Activated naive CD8-positive, alpha-beta T cell (primary cell): ENCODE measurements around the gene MS4A18.

Experiments used
- H3K27ac Mint-ChIP-seq: one replicate; pipeline ENCODE4 v1.8.0; 2021; ENCODE audit warnings: mixed read lengths
- H3K27me3 Mint-ChIP-seq: one replicate; pipeline ENCODE4 v1.8.0; 2021; ENCODE audit warnings: mixed read lengths
- H3K36me3 Mint-ChIP-seq: one replicate; pipeline ENCODE4 v1.8.0; 2021; ENCODE audit warnings: mixed read lengths
- H3K4me1 Mint-ChIP-seq: one replicate; pipeline ENCODE4 v1.8.0; 2021; ENCODE audit warnings: low read depth, mixed read lengths
- H3K4me3 Mint-ChIP-seq: one replicate; pipeline ENCODE4 v1.8.0; 2021; ENCODE audit warnings: mild to moderate bottlenecking, mixed read lengths
- H3K9me3 Mint-ChIP-seq: one replicate; pipeline ENCODE4 v1.8.0; 2021; ENCODE audit warnings: low read depth, mixed read lengths

Gene MS4A18

DNA sequence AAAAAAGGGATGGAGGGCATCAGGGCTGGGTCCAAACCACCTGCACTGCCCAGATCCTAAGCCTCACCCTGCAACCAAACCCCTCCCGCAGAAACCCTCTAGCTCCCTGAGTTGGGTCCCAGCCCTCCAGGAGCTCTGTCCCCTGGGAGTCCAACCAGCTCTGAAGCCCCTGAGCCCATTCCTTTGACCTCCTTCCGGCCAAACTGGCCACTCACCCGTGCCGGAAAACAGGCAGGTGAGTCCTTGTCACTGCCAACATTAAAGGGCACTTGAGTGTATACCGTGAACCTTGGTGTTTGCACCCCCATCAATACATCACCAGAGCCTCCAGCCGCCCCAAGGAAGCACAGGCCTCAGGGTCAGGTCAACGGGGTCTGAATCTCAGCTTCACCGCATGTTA is 43.7 kb downstream of the MS4A18 start:
- H3K27me3 Mint-ChIP-seq, result peaks cover 13% of the 10 kb centered on the region
- no peaks in the 10 kb centered on the region for H3K9me3 Mint-ChIP-seq
- H3K4me3 Mint-ChIP-seq, result no peak overlapping the region
- H3K4me1 Mint-ChIP-seq, result peaks cover 1% of the 10 kb centered on the region
- no peak overlapping the region for H3K27ac Mint-ChIP-seq
- H3K36me3 Mint-ChIP-seq, result peaks cover 3% of the 10 kb centered on the region

DNA sequence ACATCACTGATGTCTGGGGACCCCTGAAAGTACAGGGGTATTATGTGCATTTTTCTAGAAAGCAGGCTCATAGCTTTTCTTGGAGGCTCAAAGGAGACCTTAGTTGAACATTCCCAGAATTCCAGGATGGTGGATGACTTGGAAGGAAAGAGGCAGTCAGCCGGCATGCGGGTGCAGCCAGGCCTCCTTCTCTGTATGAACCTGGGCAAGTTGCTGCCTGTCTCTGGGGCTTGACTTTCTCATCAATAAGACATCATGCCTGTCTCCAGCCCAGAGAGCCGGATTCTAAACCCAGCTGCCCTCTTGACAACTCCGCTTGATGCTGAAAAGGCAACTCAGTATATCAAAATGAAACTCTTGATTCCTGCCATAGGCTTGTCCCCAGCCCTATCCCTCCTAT is 44.8 kb downstream of the MS4A18 start:
- H3K27me3 Mint-ChIP-seq, result peaks cover 13% of the 10 kb centered on the region
- no peak overlapping the region for H3K4me3 Mint-ChIP-seq
- no peaks in the 10 kb centered on the region for H3K9me3 Mint-ChIP-seq
- H3K4me1 Mint-ChIP-seq, result peaks cover 1% of the 10 kb centered on the region
- H3K27ac Mint-ChIP-seq, result no peak overlapping the region
- no peaks in the 10 kb centered on the region for H3K36me3 Mint-ChIP-seq

DNA sequence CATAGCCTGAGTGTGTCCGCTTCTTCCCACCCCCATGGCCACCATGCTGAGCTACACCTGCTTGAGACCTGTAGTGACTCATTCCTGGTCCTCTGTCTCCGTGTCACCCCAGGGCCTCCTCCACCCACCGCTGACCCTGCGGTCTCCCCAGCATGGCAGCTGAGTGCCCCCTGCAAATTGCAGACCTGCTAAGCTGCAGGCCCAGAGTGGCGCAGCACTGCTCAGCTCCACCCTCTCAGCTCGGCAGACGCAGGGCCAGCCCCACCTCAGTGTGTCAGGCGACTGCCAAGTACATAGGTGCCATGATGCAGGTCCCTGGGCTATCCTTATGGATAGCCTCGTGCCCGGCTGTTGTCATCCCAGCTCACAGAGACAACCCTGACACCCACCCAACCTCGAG is 45.3 kb downstream of the MS4A18 start:
- Mint-ChIP-seq H3K9me3 (no peaks in the 10 kb centered on the region), H3K27me3 (peaks cover 13% of the 10 kb centered on the region), H3K27ac (no peak overlapping the region), H3K4me1 (peaks cover 3% of the 10 kb centered on the region), H3K36me3 (no peaks in the 10 kb centered on the region), H3K4me3 (no peak overlapping the region)

DNA sequence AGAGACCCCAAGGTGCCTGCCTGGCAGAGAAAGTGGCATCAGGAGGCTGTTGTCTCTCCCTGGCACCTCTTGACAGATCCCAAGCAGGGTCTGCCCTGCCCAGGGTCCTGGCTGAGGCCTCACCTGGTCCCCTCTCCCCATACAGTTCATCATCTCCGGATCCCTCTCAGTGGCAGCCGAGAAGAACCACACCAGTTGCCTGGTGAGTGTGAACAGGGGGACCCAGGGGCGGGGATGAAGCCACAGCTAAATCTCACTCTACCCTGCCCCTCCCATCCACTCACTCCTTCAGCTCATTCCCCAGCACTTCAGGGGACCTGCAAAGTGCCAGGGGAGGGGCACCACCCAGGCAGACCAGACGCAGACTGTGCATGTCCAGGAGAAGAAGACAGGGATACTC is 46.6 kb downstream of the MS4A18 start:
- peaks cover 7% of the 10 kb centered on the region for H3K4me1 Mint-ChIP-seq
- H3K27ac Mint-ChIP-seq, result no peak overlapping the region
- H3K36me3 Mint-ChIP-seq, result no peaks in the 10 kb centered on the region
- H3K27me3 Mint-ChIP-seq, result peaks cover 9% of the 10 kb centered on the region
- H3K4me3 Mint-ChIP-seq, result no peak overlapping the region
- H3K9me3 Mint-ChIP-seq, result no peaks in the 10 kb centered on the region

DNA sequence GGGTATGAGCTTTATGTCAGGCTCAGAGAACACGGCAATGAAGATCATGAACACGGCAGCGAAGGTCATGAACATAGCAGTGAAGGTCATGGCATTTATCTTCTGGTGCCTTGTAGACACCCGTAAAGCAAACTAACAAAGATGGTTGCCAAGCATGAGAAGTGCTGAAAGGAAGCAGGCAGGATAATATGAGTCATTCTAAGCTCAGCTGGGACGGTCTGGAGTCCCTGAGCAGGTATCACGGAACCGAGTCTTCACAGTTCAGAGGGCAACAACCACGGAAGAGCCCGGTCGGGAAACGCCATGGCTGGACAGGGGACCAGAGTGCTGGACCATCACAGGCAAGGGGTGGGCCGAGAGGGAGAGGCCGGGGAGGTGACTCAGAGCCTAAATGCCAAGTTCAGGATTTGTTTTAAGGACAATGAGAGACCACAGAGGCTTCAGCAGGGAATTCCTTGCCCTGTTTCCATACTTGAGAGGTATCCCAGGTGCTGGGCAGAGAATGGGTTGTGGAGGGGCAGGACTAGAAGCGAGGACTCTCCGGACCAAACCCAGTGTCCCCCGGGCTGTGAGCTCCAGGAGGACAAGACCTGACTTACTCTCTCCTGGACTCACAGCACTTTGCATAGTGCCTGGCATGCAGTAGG is 47.5 kb downstream of the MS4A18 start:
- H3K36me3 Mint-ChIP-seq, result no peaks in the 10 kb centered on the region
- peaks cover 4% of the 10 kb centered on the region for H3K27me3 Mint-ChIP-seq
- H3K27ac Mint-ChIP-seq, result no peak overlapping the region
- H3K4me1 Mint-ChIP-seq, result peaks cover 6% of the 10 kb centered on the region
- no peaks in the 10 kb centered on the region for H3K9me3 Mint-ChIP-seq
- H3K4me3 Mint-ChIP-seq, result no peak overlapping the region

DNA sequence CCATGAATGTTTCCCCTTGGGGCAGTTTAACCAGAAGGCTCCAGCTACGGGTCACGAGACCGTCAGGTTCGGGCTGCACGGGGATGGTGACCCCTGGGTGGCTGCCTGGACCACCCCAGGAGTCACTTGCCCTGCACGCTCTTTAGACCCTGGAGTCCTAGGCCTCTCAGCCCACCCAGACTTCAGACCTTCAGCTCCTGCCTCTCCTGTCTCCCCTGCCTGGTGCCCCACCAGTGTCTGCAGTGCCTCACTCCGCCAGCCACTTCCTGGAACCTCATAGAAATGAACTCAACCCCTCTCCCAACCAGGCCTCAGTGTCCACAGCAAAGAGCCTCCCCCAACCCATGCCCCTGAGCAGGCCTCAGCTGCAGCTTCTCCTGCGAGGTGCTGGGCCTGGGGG is 48.1 kb downstream of the MS4A18 start:
- H3K4me3 Mint-ChIP-seq, result no peak overlapping the region
- H3K27me3 Mint-ChIP-seq, result peaks cover 2% of the 10 kb centered on the region
- no peak overlapping the region for H3K27ac Mint-ChIP-seq
- no peaks in the 10 kb centered on the region for H3K9me3 Mint-ChIP-seq
- no peaks in the 10 kb centered on the region for H3K36me3 Mint-ChIP-seq
- H3K4me1 Mint-ChIP-seq, result peaks cover 6% of the 10 kb centered on the region

DNA sequence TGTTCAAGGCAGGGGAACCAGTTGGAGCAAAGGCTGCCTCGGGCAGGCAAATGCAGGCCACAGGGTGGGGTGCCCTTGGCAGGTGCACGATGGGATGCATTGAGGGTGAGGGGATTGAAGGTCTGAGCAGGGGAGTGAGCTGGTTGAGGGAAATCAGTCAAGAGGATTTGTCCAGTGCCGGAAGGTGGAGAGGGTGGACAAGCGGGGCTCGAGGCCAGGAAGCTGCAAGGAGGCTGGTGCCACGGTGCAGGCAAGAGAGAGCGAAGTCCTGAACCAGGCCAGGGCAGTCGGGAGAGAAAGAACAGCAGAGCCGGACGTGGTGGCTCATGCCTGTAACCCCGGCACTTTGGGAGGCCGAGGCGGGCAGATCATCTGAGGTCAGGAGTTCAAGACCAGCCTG is 50.2 kb downstream of the MS4A18 start:
- Mint-ChIP-seq H3K36me3 (no peaks in the 10 kb centered on the region), H3K27me3 (no peaks in the 10 kb centered on the region), H3K4me3 (no peak overlapping the region), H3K27ac (no peak overlapping the region), H3K9me3 (no peaks in the 10 kb centered on the region), H3K4me1 (peaks cover 6% of the 10 kb centered on the region)

DNA sequence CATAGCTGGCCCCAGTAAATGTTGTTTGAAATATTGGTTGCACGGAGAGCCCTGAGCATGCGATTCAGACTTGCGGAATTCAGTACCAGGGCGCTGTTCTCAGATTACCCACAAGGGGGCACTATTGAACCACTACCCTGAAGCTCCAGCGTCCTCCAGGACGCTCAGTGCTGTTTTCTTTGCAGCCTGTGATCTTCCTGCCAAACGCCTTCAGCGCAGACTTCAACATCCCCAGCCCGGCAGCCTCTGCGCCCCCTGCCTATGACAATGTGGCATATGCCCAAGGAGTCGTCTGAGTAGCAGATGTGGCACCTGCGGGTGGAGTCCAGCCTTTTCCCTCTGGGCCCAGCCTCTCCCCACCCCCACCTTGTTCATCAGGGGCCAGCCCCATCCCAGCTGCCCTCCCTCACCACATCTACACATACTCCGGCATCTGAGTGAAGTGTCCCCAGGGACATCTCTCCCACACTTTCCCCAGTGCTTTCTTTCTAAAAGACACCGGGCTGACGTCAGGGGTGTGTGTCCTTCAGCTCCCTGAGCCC is 51.0 kb downstream of the MS4A18 start:
- no peaks in the 10 kb centered on the region for H3K9me3 Mint-ChIP-seq
- peaks cover 6% of the 10 kb centered on the region for H3K4me1 Mint-ChIP-seq
- H3K27ac Mint-ChIP-seq, result no peak overlapping the region
- H3K4me3 Mint-ChIP-seq, result no peak overlapping the region
- H3K27me3 Mint-ChIP-seq, result no peaks in the 10 kb centered on the region
- no peaks in the 10 kb centered on the region for H3K36me3 Mint-ChIP-seq

DNA sequence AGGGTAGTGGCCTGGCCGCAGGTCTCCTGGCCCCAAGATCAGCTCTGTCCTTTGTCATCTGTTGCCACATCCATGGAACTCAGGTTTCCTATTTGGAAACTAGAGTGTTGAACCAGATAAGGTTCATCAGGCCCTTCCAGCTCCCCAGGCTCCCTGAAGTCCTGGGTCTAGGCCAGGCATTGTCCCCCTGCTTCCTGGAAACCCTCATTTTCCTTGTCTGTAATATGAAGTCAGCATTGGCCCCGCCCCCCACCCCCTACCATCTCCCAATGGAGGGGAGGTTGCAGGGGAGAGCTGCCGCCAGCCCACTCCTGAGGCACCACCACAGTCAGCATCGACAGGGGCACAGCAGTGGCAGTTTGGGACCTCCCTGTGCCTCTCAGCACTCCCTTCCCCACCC is 51.6 kb downstream of the MS4A18 start:
- Mint-ChIP-seq H3K9me3 (no peaks in the 10 kb centered on the region), H3K36me3 (no peaks in the 10 kb centered on the region), H3K4me3 (no peak overlapping the region), H3K27me3 (no peaks in the 10 kb centered on the region), H3K4me1 (peaks cover 6% of the 10 kb centered on the region), H3K27ac (no peak overlapping the region)

DNA sequence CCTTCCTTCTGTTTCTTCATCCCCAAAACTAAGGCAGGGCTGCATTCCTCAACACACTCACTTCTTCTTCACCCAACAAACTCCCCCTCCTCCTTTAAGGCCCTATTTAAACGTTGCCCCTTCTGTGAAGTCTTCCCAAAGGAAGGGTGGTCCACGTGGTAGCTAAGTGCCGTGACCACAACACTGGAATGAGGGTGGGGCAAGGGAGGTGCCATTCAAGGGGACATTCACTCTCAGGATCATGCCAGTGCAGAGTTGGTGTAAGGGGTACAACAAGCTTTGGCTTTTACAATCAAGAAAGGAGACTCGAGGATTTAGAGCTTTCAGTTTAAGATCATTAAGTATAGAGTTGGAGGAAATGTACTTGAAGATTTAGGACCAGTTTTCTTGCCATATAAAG is 52.6 kb downstream of the MS4A18 start:
- Mint-ChIP-seq H3K4me1 (peaks cover 6% of the 10 kb centered on the region), H3K4me3 (no peak overlapping the region), H3K27ac (no peak overlapping the region), H3K27me3 (no peaks in the 10 kb centered on the region), H3K36me3 (no peaks in the 10 kb centered on the region), H3K9me3 (no peaks in the 10 kb centered on the region)

DNA sequence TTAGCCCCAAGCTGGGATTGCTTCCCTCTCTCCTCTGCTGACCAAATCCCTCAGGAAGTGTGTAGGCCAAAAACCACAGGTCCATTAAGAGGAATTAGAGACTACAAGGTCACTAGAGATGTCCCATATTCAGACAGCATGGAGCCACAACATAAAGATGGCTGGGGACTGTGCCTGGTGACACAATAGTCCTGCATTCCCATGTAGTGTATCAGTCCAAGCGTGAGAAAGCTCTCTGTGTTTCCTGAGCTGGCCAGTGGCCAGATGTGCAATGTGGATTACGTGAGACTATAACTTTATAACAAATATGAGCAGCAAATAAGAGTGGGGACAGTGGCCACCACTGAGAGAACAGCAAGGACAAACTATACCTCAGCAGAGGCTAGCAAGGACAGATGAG is 53.1 kb downstream of the MS4A18 start:
- Mint-ChIP-seq H3K27ac (no peak overlapping the region), H3K36me3 (no peaks in the 10 kb centered on the region), H3K4me1 (peaks cover 6% of the 10 kb centered on the region), H3K4me3 (no peak overlapping the region), H3K9me3 (no peaks in the 10 kb centered on the region), H3K27me3 (no peaks in the 10 kb centered on the region)

DNA sequence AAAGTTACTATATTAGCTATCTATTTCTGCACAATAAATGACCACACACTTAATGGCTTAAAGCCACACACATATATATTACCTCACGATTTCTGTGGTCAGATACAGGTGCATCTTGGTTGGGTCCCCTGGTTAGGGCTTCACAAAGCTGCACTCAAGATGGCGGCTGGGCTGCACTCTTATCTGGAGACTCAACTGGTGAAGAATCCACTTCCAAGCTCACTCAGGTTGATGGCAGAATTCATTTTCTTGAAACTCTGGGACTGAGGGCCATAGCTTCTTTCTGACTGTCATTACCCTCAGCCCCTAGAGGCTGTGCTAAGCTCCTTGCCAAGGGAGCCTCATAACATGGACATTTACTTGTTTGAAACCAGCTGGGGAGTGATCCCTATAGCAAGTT is 55.5 kb downstream of the MS4A18 start:
- H3K27me3 Mint-ChIP-seq, result no peaks in the 10 kb centered on the region
- no peaks in the 10 kb centered on the region for H3K9me3 Mint-ChIP-seq
- H3K36me3 Mint-ChIP-seq, result no peaks in the 10 kb centered on the region
- no peak overlapping the region for H3K27ac Mint-ChIP-seq
- peaks cover 4% of the 10 kb centered on the region for H3K4me1 Mint-ChIP-seq
- H3K4me3 Mint-ChIP-seq, result no peak overlapping the region

DNA sequence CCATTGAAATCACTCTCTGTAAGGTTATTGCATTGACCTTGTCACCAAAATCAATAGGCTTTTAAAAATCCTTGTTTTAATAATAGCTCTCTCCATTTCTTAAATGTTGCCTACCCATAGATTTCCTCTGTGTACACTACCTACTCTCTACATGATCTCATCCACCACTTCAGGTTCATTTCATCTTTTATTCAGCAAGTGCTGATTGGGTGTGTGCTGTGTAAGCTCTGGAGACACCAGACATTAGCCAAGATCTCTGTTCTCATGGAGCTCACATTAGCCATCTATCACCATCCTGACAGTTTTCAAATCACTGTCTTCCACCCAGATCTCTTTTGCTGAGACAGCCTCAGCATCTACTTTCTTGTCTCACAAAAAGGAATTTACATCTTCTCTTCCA is 56.3 kb downstream of the MS4A18 start:
- Mint-ChIP-seq H3K4me1 (no peaks in the 10 kb centered on the region), H3K36me3 (no peaks in the 10 kb centered on the region), H3K9me3 (no peaks in the 10 kb centered on the region), H3K4me3 (no peak overlapping the region), H3K27ac (no peak overlapping the region), H3K27me3 (no peaks in the 10 kb centered on the region)

DNA sequence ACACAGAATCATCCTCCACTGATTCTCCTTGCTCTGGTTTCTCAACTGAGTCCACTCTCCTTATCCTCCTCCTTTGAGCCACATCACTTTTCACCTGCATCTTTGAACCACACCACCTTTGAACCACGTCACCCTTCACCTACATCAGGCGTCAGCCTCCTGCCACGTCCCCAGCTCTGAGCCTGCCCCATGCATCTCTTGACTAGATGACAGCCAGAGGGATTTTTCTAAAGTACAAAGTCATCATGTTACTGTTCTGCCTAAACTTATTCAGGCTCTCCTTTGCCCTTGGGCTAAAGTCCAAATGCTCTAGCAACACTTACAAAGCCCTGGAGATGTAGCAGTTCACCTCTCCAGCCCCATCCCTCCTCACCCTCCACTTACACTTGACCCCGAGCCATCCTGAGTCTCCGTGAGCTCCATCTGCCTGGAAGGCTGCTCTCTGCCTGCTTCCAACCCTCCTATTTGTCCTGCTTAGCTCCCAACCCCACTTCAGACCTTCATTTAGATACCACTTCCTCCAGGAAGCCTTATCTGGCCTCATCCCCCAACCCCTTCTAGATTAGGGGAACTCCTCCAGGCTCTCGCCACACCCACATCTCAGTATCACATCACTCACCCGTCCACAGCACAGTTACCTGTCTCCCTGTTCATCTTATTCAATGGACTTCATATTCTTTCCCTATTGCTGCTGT is 56.9 kb downstream of the MS4A18 start:
- H3K4me3 Mint-ChIP-seq, result no peak overlapping the region
- no peaks in the 10 kb centered on the region for H3K36me3 Mint-ChIP-seq
- H3K27ac Mint-ChIP-seq, result no peak overlapping the region
- no peaks in the 10 kb centered on the region for H3K27me3 Mint-ChIP-seq
- H3K4me1 Mint-ChIP-seq, result no peaks in the 10 kb centered on the region
- H3K9me3 Mint-ChIP-seq, result no peaks in the 10 kb centered on the region

DNA sequence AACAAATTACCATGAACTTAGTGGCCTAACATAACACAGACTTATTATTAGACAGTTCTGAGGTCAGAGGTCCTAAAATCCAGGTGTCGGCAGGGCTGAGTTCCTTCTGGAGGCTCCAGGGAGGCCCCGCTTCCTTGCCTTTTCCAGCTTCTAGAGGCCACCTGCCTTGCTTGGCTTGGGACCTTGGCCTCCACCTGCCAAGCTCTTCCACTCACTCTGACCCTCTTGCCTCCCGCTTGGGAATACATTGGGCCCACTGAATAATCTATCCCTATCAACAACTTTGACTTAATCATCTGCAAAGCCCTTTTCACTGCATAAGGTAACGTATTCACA is 57.4 kb downstream of the MS4A18 start:
- Mint-ChIP-seq H3K27me3 (no peaks in the 10 kb centered on the region), H3K27ac (no peak overlapping the region), H3K4me3 (no peak overlapping the region), H3K4me1 (no peaks in the 10 kb centered on the region), H3K36me3 (no peaks in the 10 kb centered on the region), H3K9me3 (no peaks in the 10 kb centered on the region)
